Measurements from ENCODE around the gene TRAIP. TPM values are rescaled to one million over a fixed set of nuclear protein-coding genes. Genes with fewer than 3 reads are reported as not detected.

The TRAIP gene
- total RNA-seq, 1 donor from 2014 or later = 17.4 TPM

DNA sequence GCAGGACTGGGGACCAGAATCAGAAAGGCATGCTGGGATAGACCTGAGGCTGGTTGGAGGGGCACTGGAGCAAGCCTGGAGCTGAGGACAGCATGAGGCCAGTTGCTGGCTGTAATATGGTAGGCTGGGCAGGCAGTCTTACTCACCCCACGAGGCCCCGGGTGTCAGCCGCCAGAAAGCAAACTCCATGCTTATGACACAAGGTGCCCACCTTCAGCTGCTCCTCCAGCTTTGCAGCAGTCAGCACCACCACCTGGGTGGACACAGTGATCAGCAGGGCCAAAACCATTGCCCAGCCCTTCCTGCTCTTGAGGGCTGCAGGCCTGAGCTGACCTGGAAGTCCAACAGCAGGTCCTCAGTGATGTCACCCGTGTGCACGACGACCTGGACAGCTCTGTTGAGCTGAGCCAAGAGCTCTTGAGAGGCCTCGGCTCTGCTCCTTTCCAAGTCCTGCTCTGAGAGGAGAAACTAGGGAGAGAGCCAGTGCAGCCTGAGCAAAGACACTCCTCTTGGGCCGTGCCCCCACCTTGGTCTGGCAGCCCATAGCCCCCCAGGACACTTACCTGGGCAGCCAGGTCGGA is 43.4 kb downstream of the TRAIP start:
- TF ChIP-seq, protein P1, sequence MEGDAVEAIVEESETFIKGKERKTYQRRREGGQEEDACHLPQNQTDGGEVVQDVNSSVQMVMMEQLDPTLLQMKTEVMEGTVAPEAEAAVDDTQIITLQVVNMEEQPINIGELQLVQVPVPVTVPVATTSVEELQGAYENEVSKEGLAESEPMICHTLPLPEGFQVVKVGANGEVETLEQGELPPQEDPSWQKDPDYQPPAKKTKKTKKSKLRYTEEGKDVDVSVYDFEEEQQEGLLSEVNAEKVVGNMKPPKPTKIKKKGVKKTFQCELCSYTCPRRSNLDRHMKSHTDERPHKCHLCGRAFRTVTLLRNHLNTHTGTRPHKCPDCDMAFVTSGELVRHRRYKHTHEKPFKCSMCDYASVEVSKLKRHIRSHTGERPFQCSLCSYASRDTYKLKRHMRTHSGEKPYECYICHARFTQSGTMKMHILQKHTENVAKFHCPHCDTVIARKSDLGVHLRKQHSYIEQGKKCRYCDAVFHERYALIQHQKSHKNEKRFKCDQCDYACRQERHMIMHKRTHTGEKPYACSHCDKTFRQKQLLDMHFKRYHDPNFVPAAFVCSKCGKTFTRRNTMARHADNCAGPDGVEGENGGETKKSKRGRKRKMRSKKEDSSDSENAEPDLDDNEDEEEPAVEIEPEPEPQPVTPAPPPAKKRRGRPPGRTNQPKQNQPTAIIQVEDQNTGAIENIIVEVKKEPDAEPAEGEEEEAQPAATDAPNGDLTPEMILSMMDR (IDR thresholded peaks at IDR 0.05) = no peak
- intact Hi-C loops (cut with DNase I) = no loop called here
- H3K4me3 ChIP-seq = peak overlapping the region; percentile 40 to 55
- no peak for DNase-seq (ENCODE audit: extremely low spot score in 2 of 2)
- peak overlapping the region; percentile 65 for H3K27ac ChIP-seq
- H3K36me3 ChIP-seq = peaks cover 0 to 16% of the 10 kb centered on the region in 2 donors
- no peaks in the 10 kb centered on the region for H3K9me3 ChIP-seq
- H3K4me1 ChIP-seq = peaks cover 35% of the 10 kb centered on the region
- H3K27me3 ChIP-seq = no peaks in the 10 kb centered on the region

DNA sequence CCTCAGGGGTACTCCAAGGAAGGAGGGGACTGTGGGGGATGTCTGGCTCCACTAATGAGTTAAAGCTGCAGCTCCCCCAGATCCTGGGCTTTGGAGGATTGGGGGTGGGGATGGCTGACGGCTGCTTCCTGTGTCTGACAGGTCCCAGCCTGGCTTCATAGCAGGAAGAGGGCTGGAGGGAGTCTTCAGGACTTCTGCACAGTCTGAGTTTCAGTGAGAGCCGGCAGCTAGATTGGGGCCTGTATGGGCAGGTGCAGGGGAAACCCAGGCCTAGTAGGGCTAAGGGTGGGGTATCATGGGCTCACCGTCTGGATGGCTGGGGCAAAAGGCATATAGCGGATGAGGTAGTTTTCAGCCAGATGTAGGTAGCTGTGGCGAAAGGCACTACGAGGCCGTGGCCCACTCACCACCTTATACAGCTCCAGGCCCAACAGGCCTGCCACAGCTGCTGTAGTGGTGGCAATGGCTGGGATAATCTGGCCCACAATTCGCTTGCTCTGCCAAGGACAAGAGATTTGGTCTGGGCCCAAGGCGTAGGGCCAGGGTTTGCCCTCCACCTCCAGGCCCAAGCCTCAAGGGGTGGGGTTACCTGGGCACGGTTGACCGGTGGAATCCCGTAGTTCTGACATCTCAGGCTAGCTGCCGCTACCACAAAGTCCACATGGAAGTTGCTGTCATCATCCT is 48.8 kb downstream of the TRAIP start:
- no peak for DNase-seq (ENCODE audit: extremely low spot score in 2 of 2)
- no peaks in the 10 kb centered on the region for H3K27me3 ChIP-seq
- H3K4me1 ChIP-seq = peaks cover 62% of the 10 kb centered on the region
- H3K4me3 ChIP-seq = no peak overlapping the region
- TF ChIP-seq POLR2AphosphoS5 (IDR thresholded peaks at IDR 0.05; ENCODE audit: insufficient read depth in 1 of 2, low read depth in 1 of 2) = no peak
- TF ChIP-seq, protein P1 (IDR thresholded peaks at IDR 0.05) = no peak
- no peak for TF ChIP-seq POLR2A (IDR thresholded peaks at IDR 0.05)
- no peaks in the 10 kb centered on the region for H3K9me3 ChIP-seq
- H3K27ac ChIP-seq = peak overlapping the region; percentile 98
- peaks cover 0 to 16% of the 10 kb centered on the region in 2 donors for H3K36me3 ChIP-seq
- intact Hi-C loops (cut with DNase I) = no loop called here

DNA sequence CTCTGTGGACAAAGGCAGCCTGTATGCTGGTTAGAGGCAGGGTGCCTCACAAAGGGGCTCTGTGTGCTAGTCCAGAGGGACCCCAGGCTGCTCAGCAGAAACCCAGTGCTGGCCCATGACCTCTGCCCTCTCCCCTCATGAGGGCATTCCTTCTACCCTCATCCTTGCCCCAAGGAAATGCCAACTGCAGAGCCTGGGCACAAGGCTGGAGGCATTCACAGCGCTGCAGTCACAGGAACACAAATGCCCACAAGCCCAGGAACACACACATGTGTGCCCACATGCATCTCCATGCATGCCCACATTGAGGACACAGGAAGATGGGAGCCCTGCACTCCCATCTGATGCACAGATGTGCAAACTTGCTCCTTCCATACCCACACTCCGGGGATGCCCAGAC is 49.5 kb downstream of the TRAIP start:
- H3K4me1 ChIP-seq = peaks cover 54% of the 10 kb centered on the region
- intact Hi-C loops (cut with DNase I) = no loop called here
- H3K9me3 ChIP-seq = no peaks in the 10 kb centered on the region
- TF ChIP-seq, protein P1 (IDR thresholded peaks at IDR 0.05) = no peak
- TF ChIP-seq POLR2A (IDR thresholded peaks at IDR 0.05) (no peak), POLR2AphosphoS5 (IDR thresholded peaks at IDR 0.05; ENCODE audit: insufficient read depth in 1 of 2, low read depth in 1 of 2) (no peak)
- no peak for DNase-seq (ENCODE audit: extremely low spot score in 2 of 2)
- no peak overlapping the region for H3K4me3 ChIP-seq
- no peaks in the 10 kb centered on the region for H3K27me3 ChIP-seq
- H3K27ac ChIP-seq = peak overlapping the region; percentile 98
- H3K36me3 ChIP-seq = peaks cover 0 to 14% of the 10 kb centered on the region in 2 donors

DNA sequence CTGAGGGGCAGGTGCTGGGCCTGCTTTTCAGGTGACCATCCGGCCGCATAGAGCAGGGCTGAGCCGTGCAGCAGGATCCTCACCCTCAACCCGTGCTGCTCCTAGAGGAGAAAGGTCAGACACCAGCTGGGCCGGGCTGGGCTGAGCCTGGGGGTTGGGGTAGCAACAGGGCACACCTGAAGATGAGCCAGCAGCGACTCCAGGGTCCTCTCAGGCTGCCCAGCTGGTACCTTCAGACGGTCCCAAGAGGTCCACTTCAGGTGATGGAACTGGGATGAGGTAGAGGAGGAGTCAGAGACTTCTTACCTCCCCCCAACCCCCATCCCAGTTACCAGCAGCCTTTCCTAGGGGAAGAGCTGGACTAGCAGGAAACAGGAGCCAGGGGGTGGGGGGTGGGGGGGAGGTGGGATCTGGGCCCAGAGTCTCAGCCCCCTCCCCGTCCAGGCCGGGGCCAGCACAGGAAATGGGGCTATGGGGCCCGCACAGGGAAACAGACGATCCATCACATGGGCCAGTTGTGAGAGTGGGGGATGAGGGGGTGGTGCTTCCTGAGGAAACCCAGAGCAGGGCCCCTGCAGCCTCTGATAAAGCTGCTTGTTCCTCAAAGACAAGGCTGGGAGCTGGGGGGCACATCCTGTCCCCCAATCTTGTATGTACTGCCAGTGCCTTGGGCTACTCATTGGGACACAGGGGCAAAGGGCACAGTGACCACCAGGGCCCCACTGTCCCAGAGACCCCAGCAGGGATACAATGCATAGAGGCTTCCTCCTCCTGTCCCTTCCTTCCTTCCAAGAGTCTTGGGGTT is 50.3 kb downstream of the TRAIP start:
- H3K9me3 ChIP-seq = no peaks in the 10 kb centered on the region
- peaks cover 0 to 9% of the 10 kb centered on the region in 2 donors for H3K36me3 ChIP-seq
- no peaks in the 10 kb centered on the region for H3K27me3 ChIP-seq
- TF ChIP-seq POLR2A (IDR thresholded peaks at IDR 0.05) (no peak), POLR2AphosphoS5 (IDR thresholded peaks at IDR 0.05; ENCODE audit: insufficient read depth in 1 of 2, low read depth in 1 of 2) (no peak)
- TF ChIP-seq, protein P1 (IDR thresholded peaks at IDR 0.05) = no peak
- peak overlapping the region; percentile 98 for H3K27ac ChIP-seq
- H3K4me1 ChIP-seq = peaks cover 49% of the 10 kb centered on the region
- no peak for DNase-seq (ENCODE audit: extremely low spot score in 2 of 2)
- H3K4me3 ChIP-seq = peak overlapping the region in 1 of 2 donors; percentile 82
- intact Hi-C loops (cut with DNase I) = no loop called here

Measured in vagina (tissue), 2 donors.